IPS-NIHi7 (cell line): ENCODE results near the gene KIF21B.
A peak's percentile ranks its signal among the peaks of the same experiment; 100 is the strongest.

Source experiments
- DNase-seq: peaks from one replicate; pipeline ENCODE4 v3.0.0; 2012; ENCODE audit warnings: mixed read lengths; ENCODE audit errors: extremely low spot score

KIF21B gene

DNA sequence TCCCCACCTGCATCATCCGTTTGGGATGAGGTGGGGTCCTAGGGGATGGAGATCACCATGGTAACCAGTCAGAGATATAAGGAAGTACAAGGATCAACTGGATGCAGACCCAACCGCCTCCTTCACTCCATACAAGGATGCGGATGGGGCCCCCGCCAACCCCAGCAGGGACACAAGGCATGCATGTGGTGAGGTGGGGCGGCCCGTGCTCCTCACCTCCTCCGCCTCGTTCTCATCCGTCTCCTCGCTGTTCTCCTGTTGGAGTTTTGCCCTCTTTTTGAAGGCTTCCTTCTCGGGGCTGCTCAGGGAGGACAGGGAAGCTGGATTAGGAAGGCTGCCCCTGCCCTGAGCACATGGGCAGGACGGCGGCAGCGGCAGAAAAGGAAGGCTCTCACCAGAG lies 23.8 kb downstream of the KIF21B start:
- DNase-seq, result no peak

DNA sequence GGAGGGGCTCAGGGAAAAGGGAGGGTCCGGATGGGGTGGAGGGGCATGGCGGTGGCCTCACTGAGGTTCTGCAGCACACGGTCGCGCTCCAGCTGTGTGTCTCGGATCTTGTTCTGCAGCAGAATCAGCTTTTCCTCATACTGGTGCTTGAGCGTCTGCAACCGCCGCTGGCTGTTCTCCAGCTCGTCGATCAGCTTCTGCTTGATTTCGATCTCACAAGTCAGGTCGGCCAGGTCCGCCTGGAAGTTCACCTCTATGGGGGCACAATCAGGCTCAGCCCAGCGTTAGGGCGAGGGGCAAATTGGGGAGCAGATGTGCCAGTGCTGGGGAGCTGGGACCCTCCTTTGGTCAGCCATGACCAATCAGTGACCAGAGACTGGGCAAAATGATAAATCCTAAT lies 25.2 kb downstream of the KIF21B start:
- no peak for DNase-seq

DNA sequence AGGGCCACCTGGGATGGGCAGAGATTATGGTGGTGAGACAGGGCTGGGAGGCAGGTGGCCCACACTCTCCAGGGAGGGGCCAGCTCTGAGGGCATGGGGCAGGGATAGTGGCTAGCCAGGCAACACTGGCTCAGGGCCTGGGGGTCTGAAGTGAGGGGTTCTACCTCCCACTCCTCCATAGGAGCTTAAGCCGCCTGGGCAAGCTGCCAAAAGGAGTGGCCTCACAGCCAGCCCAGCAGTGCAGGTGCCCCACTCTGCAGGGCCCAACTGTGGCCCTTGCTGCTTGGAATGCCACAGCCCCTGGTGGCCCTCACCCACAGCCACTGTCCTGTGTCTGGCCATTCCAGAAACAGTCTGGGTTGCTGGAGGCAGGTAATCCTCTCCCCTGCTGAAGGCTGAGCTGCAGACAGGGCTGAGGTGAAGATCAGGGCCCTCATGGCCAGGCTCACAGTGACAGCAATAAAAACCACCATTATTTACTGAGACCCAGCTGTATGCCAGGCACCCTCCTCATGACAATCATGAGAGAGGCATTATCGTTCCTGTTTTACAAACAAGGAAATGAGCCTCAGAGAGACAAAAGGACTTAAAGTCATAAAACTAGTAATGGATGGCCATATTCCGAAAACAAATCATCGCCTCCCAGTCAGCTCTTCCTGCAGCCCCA lies 31.0 kb downstream of the KIF21B start:
- no peak for DNase-seq

DNA sequence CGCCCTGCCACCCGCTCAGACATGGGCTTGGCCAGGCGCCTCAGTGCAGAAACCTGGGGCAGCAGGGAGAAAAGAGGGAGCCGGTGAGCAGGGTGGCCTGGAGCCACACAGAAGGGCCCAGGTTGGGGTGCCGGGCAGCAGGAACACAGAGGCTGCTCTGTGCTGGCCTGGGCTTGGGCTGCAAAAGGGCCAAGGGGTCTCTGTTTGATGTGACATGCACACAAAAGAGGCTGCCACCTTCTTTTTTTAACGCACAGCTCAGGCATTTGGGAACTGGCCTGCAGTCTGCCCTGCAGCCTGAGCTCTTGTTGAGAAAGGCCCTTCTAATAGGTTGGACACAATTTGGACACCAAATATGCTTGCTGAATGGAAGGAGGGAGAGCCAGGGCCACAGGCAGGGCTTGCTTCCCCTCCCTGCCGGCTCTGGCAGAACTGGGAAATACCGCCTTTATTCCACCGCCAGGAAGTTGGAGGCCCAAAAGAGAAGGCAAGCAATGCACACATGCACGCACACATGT lies 32.4 kb downstream of the KIF21B start:
- DNase-seq, result no peak

DNA sequence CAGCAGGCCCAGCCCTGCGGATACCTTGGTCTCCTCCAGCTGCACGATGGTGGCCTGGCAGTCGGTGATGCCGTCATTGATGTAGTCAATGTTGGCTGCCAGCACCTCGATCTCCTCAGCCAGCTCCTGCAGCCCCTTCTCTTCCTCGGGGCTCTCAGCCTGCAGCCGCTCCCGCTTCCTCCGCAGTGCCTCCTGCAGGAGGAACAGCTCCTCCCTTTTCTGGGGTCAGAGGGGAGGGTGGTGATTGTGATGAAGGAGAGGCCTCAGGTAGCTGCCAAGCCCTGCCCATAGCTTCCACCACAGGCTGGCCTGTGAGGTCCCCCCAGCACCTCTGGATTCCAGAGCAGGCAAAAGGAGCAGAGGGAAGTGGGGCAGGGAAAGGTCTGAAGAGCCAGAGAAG lies 33.4 kb downstream of the KIF21B start:
- DNase-seq, result no peak

DNA sequence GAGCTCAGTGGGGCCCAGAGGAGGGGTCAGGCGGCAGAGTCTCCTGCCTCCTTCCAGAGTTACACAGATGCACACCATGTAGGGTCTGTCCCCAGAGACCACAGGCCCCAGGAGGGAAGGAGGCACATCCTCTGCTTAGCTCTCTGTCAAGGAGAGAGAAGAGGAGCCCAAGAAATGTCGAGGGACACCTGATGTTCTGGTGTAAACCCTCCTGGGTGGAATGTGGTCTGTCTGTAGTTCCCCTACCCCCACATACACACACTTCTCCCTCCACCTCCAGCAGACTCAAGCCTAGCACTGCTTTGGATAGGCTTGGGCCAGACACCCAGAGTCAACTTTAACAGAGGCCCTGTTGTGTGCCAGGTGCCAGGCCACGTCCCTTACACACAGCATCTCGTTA lies 34.2 kb downstream of the KIF21B start:
- no peak for DNase-seq

DNA sequence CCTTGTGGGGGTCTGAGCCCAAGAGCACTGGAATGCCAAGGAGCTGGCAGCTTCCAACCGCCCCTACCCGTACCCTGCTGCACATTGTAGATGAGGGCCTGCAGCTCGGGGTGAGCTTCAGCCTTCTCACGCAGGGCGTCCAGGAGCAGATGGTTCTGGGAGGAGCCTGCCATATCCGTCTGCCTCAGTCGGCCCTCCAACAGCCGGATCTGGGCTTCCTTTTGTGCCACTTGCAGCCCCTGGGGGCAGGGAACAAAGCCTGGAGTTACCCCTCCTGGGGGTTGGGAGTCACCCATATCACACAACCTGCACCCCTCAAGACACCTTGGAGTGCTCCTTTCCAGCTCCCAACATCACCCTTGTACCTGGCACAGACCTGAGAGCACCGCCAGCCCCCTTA lies 34.8 kb downstream of the KIF21B start:
- DNase-seq, result no peak

DNA sequence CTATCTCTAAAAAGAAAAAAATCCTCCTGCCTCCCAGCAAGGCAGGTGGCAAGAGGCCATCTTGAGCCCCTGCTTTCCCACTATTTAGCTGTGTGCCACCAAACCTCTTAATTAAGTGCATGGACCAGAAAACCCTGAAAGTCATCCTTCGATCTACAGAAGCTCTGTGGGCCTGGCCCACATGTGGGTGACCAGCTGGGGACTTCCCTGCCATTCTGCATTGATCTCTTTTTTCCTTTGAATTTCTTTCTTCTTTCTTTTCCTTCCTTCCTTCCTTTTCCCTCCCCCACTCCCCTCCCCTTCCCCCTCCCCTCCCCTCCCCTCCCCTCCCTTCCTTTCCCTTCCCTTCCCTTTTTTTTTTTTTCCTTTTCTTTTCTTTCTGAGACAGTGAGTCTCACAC lies 38.0 kb downstream of the KIF21B start:
- DNase-seq, result no peak

DNA sequence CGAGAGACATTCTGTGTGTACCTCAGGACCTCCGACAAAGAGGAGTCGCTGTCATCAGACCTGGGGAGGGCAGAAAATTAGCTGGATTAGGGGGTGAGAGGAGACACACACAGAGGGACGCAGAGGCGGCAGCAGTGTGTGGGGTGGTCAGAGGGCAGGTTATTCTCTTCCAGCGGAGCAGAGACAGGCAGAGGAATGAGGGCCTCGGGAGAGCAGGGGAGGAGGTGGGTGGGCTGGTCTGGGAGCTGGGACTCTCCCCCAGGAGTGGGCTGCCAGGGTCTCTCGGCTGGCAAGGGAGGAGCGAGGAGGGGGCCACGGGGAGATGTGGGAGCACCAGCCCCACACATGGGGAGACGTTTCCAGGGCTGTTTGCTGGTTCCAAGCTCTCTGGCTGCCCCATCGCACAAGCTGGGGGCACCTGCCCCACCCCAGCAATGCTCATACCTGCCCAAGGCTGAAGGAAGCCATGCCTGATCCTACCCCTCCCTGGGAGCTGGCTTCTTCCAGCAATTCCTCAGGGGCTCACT lies 40.4 kb downstream of the KIF21B start:
- DNase-seq, result no peak

DNA sequence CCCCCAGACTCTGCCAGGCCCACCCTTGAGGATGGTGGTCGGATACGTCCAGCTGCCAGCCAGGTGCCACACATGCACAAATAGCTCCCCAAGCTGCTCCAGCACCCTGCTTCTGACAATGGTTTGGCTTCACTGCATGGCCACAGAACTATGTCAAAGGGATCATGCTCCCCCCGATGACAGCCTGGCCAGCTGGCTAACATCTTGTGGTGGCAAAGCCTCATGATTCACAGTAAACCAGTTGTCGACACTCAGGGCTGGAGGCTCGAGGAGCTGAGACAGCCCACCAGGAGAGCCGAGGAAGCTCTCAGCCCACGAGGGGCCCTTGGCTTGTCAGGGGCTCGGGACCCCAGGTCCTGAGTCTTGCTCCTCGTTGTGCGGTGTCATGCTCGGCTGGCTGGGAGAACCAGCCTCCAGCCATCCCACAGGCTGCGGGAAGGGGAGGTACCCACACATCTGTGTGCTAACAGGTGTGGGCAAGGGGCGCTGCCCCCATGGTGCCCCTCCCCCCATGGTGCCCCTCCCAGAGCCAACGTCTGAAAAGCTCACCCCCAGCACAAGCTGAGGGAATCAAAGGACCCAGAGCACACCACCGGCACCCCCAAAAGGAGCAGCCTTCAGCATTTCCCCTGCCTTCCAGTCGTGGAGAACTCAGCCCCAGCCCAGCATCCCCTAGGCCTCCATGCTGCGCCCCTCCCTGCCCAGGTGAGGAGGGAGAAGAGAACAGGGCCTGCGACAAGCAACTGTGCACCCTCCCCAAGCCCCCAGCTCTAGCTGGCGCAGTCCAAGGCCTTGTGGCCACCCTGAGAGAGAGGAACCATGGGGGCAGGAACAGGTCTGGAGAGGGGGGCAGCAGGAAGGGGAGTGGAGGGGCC lies 41.2 kb downstream of the KIF21B start:
- DNase-seq, result no peak

DNA sequence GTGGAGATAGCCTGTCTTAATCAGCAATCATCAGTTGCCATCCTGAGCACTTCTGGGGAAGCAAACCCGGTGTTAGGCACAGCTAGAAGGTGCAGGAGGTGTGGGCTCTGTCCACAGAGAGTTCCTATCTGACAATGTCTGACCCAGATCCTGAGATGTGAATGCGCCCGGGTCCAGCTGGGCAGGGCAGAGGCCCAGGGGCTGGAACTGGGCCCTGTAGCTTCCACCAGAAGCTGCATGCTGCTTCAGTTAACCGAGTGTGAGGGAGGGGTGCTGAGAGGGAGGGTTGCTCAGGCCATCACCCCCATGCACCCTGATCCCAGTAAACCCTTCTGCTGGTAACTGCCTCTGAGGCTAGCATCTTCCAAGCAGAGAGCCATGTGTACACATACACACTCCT lies 42.2 kb downstream of the KIF21B start:
- DNase-seq, result no peak

DNA sequence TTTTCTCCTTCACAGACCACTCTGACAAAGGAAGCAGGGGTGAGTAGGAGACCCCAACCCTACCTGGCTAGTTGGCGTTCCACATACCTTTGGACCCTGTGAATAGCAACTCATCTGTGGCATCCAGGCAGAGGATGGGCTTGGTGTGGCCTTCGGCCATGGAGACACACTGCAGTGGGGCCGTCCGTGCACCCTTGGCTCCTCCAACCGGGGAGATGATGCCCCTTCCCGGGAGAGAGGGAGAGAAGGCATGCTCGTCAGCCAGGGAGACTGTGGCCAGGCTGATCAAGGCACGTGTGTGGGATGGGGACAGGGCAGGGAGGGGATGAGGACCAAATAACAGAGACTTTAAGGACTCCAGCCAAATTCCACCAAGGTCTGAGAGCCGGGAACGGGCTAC lies 42.6 kb downstream of the KIF21B start:
- DNase-seq, result no peak

DNA sequence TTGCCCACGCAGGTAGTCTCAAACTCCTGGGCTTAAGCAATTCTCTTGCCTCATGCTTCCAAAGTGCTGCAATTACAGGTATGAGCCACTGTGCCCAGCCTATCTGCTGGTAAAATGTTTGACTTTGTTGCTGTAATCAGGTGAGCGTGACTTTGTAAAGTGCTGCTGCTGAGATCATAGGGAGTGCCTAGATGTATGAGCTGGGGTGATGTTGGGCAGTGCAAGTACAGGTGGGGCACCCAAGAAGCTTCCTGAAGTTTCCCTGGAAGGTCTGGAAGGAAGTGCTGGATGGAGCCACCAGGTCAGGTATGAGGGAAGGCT lies 43.1 kb downstream of the KIF21B start:
- DNase-seq, result no peak

DNA sequence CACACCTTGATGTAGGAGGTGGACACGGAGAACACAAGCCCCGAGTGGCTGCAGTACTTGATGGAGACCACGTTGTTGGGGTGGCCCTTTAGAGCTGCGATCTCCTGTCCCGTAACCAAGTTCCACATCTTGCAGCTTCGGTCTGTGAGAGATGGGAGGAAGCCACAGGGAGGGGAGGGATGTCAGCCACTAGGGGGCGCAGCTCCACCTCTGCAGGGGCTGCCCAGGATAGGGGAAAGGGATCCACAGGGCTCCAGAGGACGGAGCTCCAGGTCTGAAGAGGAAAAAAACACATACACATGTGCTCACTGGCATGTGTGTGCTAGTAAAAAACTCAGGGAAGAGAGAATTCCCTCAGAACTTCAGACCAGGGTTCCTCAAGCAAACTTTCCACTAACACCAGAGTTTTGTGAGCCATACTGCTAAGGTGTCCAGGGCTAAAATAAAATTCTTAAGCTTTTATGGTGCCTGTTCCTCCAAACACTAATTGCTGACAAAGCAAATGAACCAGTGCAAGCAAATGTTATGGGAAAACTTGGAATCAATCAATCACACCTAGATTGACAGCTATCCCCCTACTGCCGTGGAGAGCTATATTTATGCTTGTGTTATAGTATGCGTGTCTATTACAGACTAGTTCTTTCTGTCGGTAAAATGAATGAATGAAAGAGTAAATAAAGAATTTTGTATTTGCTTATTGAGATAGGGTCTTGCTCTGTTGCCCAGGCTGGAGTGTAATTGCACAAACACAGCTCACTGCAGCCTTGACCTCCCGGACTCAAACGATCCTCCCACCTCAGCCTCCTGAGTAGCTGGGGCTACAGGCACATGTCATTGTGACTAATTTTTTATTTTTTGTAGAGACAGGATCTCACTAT lies 43.7 kb downstream of the KIF21B start:
- DNase-seq, result peak; percentile 95

DNA sequence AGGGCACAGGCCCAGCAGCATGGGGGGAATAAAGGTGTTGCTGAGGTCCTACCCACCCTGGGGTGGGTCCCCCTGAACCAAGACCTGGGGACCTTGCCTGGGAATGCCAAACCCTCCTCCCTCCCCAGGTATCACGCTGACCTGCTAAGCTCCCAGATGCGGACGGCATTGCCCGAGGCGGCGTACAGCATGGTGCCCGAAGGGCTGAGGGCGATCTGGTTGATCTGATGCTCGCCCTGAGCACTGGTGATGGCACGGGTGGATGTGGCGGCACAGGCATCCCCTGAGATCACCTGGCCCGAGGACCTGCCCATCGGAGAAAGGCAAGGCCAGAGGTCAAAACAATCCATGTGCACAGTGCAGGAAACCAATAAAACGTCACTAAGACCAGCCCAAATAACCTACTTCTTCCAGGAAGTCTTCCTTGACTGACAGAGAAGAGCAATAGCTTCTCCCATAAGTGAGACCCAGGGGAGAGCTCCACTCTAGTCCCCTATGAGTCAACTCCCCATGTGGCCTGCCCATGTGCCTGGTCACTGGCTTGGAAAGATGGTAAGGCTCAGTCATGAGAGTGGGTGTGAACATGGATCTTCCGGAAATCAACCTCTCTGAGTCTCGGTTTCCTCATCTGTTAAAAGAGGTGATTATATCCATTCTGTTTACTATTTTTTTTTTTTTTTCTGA lies 46.3 kb downstream of the KIF21B start:
- DNase-seq, result no peak

DNA sequence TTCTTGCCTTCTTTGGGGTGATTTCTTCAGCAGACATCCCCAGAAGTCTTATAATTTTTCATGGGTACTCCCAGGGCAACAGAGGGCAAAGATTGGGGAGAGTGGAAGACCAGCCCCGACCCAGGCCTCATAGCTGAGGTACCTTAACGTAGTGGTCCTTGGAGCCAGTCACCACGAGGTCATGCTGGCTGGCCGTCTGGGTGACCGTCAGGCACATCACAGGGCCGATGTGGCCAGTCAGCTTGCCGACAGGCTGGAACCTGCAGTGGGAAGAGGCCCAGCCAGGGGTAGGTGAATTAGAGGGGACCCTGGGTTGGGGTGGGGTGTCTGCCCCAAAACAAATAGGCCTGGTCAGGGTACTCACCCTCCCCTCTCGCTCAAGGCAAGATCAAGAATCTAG lies 46.9 kb downstream of the KIF21B start:
- DNase-seq, result no peak

DNA sequence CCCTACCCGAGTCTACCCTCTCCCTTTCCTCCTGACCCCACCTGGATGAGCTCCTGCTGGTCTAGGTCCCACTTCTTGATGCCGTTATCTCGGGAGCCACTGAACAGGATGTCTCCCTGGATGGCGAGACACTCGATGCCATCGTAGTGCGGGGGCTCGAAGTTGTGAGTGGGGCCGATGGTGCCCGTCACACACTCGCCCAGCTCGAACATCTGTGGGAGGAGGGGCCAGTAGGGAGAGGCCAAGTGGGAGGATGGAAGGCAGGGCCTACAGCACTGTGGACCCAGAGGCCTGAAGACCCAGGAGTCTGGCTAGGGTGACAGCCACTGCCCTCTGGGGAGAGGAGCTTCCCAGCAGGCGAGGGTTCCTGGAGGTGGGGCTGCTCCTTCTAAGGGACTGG lies 48.1 kb downstream of the KIF21B start:
- DNase-seq, result no peak

DNA sequence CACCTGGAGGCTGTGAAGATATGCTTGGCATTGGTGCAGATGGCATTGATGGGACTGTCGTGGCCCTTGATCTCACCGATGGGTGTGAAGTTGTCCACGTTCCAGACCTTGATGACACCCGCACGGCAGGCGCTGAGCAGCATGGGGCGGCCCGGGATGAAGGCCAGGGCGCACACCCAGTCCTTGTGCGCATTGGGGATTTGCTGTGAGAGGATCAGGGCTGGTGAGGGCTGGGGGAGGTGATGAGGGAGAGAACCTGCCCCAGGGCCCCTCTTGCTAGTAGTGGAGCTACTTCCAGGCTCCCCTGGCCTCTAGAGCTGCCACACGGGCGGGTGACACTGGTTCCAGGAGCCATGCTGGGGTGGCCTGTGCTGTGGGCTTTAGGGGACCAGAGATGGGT lies 48.8 kb downstream of the KIF21B start:
- DNase-seq, result no peak

DNA sequence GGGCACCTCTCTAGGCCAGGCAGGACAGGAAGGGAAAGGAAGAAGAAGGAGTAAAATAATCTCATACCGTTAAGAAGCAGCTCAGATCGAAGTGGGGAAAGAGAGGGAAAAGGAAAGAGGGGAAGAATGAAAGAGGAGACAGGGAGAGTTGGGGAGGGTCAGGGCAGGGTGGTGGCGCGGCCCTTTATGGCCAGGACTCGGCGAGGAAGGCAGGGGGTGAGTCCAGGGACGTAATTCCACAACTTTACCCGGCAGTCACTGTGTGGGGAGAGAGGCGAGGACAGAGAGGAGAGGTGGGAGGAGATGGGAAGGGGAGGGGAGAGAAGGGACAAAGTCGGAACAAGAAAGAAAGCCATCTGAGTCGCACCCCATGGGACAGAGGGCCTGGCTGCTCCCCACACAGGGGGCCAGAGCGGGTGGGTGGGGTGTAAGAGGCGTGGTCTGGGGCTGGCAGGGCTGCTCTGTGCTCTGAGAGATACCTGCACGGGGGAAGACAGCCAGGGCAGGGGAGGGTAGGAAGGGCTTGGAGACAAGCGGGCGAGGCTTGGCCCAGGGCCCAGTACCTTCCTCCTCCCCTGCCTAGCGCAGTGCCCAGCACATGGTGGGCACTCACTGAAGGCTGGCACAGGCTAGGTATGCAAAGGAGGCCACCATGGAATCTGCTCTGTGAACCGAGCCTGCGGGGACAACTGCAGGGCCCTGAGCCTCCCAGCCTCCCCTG lies 49.4 kb downstream of the KIF21B start:
- no peak for DNase-seq

DNA sequence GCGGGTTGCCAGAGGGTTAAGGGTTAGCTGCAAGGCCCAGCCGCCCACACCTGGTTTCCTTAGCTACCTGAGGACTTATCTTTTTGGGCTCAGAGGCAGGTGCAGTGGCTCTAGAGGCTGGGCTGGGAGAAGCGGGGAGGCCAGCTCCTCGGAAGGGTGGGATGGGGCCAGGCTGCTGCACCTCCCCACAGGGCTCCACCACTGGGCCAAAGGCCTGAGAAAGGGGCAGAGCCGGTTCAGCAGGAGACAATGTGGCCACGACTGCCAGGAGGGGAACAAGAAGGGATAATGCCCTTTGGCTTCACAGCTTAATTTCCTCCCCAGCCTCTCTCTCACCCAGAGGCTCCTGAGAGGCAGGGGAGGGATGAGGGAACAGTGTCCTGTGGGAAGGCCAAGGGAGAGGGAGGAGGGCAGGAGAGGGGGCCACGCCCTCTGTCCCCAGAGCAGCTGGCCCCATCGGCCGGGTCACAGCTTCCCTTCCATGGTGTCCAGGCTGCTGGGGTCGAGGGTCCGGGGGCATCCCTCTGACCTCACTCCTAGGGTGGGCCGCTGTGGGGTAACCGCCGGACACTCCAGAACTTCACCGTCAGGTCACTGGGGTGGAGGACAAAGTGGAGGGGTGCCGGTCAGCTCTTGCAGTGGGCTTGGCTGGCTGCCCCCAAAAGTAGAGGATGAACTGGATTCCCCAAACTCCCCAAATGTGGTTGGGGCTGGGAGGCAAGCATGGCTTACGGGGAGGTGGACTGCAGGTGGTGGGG lies 50.4 kb downstream of the KIF21B start:
- no peak for DNase-seq
